ENCODE measurements around the gene FAM3D.

FAM3D gene

GRCh38 chr3:58608648-58609047 is 57.9 kb downstream of the FAM3D start:
- H3K4me3 ChIP-seq (ENCODE audit: low read length, poor library complexity, severe bottlenecking), result no peak overlapping the region
- no peaks in the 10 kb centered on the region for H3K9me3 ChIP-seq (ENCODE audit: insufficient read depth, low read depth, low read length)
- H2AFZ ChIP-seq (ENCODE audit: low read length), result no peak overlapping the region
- H3K36me3 ChIP-seq (ENCODE audit: insufficient read depth, low read length), result no peaks in the 10 kb centered on the region
- H3K4me1 ChIP-seq (ENCODE audit: insufficient read depth, low read length, poor library complexity, severe bottlenecking), result no peaks in the 10 kb centered on the region
- no peaks in the 10 kb centered on the region for H3K9me2 ChIP-seq (replicated peaks; ENCODE audit: low read depth, low read length)
- no peaks in the 10 kb centered on the region for H3F3A ChIP-seq (ENCODE audit: low read depth)
- H3K27me3 ChIP-seq (ENCODE audit: insufficient read depth, low read length, poor library complexity, severe bottlenecking), result no peaks in the 10 kb centered on the region
- no peaks in the 10 kb centered on the region for H4K20me1 ChIP-seq (ENCODE audit: insufficient read depth, low read length, poor library complexity, severe bottlenecking)
- TF ChIP-seq CTCF (conservative IDR thresholded peaks at IDR 0.05; ENCODE audit: low read length) (no peak), EZH2phosphoT487 (IDR thresholded peaks at IDR 0.05; ENCODE audit: borderline replicate concordance) (no peak)
- H3K9ac ChIP-seq (ENCODE audit: low read depth, low read length, poor library complexity, severe bottlenecking), result no peak overlapping the region
- no peak overlapping the region for H3K4me2 ChIP-seq (ENCODE audit: low read depth, low read length, poor library complexity, severe bottlenecking)
- H3K79me2 ChIP-seq (ENCODE audit: insufficient read depth, low read length), result no peaks in the 10 kb centered on the region

GRCh38 chr3:58607816-58608215 is 58.8 kb downstream of the FAM3D start:
- Histone ChIP-seq H3K4me1 (ENCODE audit: insufficient read depth, low read length, poor library complexity, severe bottlenecking) (no peaks in the 10 kb centered on the region), H3K9ac (ENCODE audit: low read depth, low read length, poor library complexity, severe bottlenecking) (no peak overlapping the region), H3K27me3 (ENCODE audit: insufficient read depth, low read length, poor library complexity, severe bottlenecking) (no peaks in the 10 kb centered on the region), H3K9me3 (ENCODE audit: insufficient read depth, low read depth, low read length) (no peaks in the 10 kb centered on the region), H3K36me3 (ENCODE audit: insufficient read depth, low read length) (no peaks in the 10 kb centered on the region), H3K4me3 (ENCODE audit: low read length, poor library complexity, severe bottlenecking) (no peak overlapping the region), H3K9me2 (replicated peaks; ENCODE audit: low read depth, low read length) (no peaks in the 10 kb centered on the region), H2AFZ (ENCODE audit: low read length) (no peak overlapping the region), H3K79me2 (ENCODE audit: insufficient read depth, low read length) (no peaks in the 10 kb centered on the region), H3F3A (ENCODE audit: low read depth) (no peaks in the 10 kb centered on the region), H3K4me2 (ENCODE audit: low read depth, low read length, poor library complexity, severe bottlenecking) (no peak overlapping the region), H4K20me1 (ENCODE audit: insufficient read depth, low read length, poor library complexity, severe bottlenecking) (no peaks in the 10 kb centered on the region)
- TF ChIP-seq EZH2phosphoT487 (IDR thresholded peaks at IDR 0.05; ENCODE audit: borderline replicate concordance) (no peak), CTCF (conservative IDR thresholded peaks at IDR 0.05; ENCODE audit: low read length) (no peak)

GRCh38 chr3:58606693-58607092 is 59.9 kb downstream of the FAM3D start:
- no peaks in the 10 kb centered on the region for H4K20me1 ChIP-seq (ENCODE audit: insufficient read depth, low read length, poor library complexity, severe bottlenecking)
- H3K27me3 ChIP-seq (ENCODE audit: insufficient read depth, low read length, poor library complexity, severe bottlenecking), result no peaks in the 10 kb centered on the region
- H3K9ac ChIP-seq (ENCODE audit: low read depth, low read length, poor library complexity, severe bottlenecking), result no peak overlapping the region
- H3K9me2 ChIP-seq (replicated peaks; ENCODE audit: low read depth, low read length), result no peaks in the 10 kb centered on the region
- H3F3A ChIP-seq (ENCODE audit: low read depth), result no peaks in the 10 kb centered on the region
- no peak overlapping the region for H3K4me2 ChIP-seq (ENCODE audit: low read depth, low read length, poor library complexity, severe bottlenecking)
- H3K4me3 ChIP-seq (ENCODE audit: low read length, poor library complexity, severe bottlenecking), result no peak overlapping the region
- no peaks in the 10 kb centered on the region for H3K79me2 ChIP-seq (ENCODE audit: insufficient read depth, low read length)
- no peak overlapping the region for H2AFZ ChIP-seq (ENCODE audit: low read length)
- no peaks in the 10 kb centered on the region for H3K36me3 ChIP-seq (ENCODE audit: insufficient read depth, low read length)
- TF ChIP-seq EZH2phosphoT487 (IDR thresholded peaks at IDR 0.05; ENCODE audit: borderline replicate concordance) (no peak), CTCF (conservative IDR thresholded peaks at IDR 0.05; ENCODE audit: low read length) (no peak)
- no peaks in the 10 kb centered on the region for H3K9me3 ChIP-seq (ENCODE audit: insufficient read depth, low read depth, low read length)
- H3K4me1 ChIP-seq (ENCODE audit: insufficient read depth, low read length, poor library complexity, severe bottlenecking), result no peaks in the 10 kb centered on the region

Measured in Loucy (cell line).